Measurements from ENCODE around the gene TEX29.

DNA sequence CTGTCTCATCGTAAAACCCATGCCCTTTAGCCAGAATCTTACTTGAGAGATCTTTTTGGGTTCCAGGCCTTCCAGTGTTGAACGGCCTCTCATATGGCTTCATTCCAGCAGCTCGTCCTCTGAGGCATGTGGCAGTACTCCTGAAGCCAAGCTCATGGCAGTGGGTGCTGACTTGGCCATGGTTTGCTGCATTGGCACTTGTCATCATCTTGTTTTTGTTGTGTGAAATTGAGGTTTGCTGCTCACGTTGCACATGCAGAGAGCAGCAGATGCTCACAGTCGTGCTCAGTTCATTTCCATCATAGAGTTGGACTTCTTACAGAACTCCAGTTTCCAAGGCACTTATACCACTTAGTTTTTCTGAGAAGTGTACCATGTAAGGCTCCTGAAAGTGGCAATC, 14.9 kb downstream of the TEX29 start:
- TF ChIP-seq, protein P1, sequence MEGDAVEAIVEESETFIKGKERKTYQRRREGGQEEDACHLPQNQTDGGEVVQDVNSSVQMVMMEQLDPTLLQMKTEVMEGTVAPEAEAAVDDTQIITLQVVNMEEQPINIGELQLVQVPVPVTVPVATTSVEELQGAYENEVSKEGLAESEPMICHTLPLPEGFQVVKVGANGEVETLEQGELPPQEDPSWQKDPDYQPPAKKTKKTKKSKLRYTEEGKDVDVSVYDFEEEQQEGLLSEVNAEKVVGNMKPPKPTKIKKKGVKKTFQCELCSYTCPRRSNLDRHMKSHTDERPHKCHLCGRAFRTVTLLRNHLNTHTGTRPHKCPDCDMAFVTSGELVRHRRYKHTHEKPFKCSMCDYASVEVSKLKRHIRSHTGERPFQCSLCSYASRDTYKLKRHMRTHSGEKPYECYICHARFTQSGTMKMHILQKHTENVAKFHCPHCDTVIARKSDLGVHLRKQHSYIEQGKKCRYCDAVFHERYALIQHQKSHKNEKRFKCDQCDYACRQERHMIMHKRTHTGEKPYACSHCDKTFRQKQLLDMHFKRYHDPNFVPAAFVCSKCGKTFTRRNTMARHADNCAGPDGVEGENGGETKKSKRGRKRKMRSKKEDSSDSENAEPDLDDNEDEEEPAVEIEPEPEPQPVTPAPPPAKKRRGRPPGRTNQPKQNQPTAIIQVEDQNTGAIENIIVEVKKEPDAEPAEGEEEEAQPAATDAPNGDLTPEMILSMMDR (IDR thresholded peaks at IDR 0.05) = no peak
- TF ChIP-seq, protein P2, sequence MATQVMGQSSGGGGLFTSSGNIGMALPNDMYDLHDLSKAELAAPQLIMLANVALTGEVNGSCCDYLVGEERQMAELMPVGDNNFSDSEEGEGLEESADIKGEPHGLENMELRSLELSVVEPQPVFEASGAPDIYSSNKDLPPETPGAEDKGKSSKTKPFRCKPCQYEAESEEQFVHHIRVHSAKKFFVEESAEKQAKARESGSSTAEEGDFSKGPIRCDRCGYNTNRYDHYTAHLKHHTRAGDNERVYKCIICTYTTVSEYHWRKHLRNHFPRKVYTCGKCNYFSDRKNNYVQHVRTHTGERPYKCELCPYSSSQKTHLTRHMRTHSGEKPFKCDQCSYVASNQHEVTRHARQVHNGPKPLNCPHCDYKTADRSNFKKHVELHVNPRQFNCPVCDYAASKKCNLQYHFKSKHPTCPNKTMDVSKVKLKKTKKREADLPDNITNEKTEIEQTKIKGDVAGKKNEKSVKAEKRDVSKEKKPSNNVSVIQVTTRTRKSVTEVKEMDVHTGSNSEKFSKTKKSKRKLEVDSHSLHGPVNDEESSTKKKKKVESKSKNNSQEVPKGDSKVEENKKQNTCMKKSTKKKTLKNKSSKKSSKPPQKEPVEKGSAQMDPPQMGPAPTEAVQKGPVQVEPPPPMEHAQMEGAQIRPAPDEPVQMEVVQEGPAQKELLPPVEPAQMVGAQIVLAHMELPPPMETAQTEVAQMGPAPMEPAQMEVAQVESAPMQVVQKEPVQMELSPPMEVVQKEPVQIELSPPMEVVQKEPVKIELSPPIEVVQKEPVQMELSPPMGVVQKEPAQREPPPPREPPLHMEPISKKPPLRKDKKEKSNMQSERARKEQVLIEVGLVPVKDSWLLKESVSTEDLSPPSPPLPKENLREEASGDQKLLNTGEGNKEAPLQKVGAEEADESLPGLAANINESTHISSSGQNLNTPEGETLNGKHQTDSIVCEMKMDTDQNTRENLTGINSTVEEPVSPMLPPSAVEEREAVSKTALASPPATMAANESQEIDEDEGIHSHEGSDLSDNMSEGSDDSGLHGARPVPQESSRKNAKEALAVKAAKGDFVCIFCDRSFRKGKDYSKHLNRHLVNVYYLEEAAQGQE (IDR thresholded peaks at IDR 0.05; ENCODE audit: insufficient read depth in 1 of 2, low read depth in 2 of 2, low read length in 1 of 2) = no peak
- TF ChIP-seq POLR2AphosphoS5 (IDR thresholded peaks at IDR 0.05; ENCODE audit: low read depth, low read length) (no peak), TCF7L2 (IDR thresholded peaks at IDR 0.05; ENCODE audit: low read depth, low read length) (no peak), SIN3A (IDR thresholded peaks at IDR 0.05; ENCODE audit: borderline replicate concordance, insufficient read depth, low read depth, low read length) (no peak)
